ENCODE data around the gene PTPRN2. TPM values are rescaled to one million over a fixed set of nuclear protein-coding genes. Genes with fewer than 3 reads are reported as not detected.

The PTPRN2 gene
- total and polyA plus RNA-seq, 8 donors, result 4.9 to 136 (median 46.8) TPM

DNA sequence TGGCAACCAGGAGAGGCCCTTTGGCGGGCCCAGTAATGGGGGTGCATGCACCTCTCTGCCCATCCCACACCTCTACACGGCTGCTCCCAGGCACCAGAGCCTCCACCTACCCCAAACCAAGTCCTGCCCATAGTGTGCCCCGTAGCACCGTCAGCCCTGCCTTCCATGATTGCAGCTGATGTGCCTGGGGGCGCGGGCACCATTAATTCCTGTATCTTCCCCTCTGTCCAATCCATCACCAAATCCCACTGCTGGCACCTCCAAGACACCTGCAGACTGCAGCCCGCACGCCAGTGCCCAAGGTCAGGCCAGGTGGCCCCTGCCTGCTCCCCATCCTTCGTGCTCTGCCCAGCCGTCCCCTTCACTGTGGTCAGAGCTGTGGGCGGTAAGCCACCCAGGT, 533.0 kb downstream of the PTPRN2 start:
- DNase-seq, result no peak
- H3K36me3 ChIP-seq, result no peaks in the 10 kb centered on the region
- H3K4me1 ChIP-seq, result no peaks in the 10 kb centered on the region
- intact Hi-C loops (cut with DNase I; ENCODE audit: low total_unique reads), result no loop called here
- 91 to 94% (median 92%) methylated on average over 10 to 11 of the region's 11 CpGs for WGBS, 5 donors
- H3K27me3 ChIP-seq, result peaks cover 0 to 6% (median 0%) of the 10 kb centered on the region in 3 donors
- no peak for TF ChIP-seq POLR2A (IDR thresholded peaks at IDR 0.05)
- TF ChIP-seq, protein P1, sequence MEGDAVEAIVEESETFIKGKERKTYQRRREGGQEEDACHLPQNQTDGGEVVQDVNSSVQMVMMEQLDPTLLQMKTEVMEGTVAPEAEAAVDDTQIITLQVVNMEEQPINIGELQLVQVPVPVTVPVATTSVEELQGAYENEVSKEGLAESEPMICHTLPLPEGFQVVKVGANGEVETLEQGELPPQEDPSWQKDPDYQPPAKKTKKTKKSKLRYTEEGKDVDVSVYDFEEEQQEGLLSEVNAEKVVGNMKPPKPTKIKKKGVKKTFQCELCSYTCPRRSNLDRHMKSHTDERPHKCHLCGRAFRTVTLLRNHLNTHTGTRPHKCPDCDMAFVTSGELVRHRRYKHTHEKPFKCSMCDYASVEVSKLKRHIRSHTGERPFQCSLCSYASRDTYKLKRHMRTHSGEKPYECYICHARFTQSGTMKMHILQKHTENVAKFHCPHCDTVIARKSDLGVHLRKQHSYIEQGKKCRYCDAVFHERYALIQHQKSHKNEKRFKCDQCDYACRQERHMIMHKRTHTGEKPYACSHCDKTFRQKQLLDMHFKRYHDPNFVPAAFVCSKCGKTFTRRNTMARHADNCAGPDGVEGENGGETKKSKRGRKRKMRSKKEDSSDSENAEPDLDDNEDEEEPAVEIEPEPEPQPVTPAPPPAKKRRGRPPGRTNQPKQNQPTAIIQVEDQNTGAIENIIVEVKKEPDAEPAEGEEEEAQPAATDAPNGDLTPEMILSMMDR (IDR thresholded peaks at IDR 0.05), result no peak
- no peak for TF ChIP-seq EP300 (IDR thresholded peaks at IDR 0.05)
- no peak for TF ChIP-seq POLR2AphosphoS5 (IDR thresholded peaks at IDR 0.05)
- H3K4me3 ChIP-seq, result no peak overlapping the region
- no peak overlapping the region for H3K27ac ChIP-seq
- H3K9me3 ChIP-seq, result no peaks in the 10 kb centered on the region

DNA sequence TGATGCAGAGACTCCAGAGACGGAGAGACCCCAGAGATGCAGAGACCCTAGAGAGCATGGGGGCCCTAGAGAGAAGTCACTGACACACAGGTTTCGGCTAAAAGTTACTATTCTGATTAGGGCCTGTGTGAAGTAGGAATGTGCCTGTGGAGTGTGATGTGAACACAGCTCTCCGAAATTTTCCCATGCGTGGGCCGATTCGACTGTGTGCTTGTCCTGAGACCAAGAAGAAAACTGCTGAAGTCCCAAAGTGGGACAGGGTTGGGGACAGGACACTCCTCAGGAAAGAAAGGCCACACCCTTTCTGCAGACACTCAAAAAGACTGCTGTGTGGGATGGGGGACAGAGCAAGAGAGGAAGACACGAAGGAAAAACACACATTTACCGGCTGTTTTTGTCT, 533.5 kb downstream of the PTPRN2 start:
- TF ChIP-seq, protein P1 (IDR thresholded peaks at IDR 0.05), result no peak
- TF ChIP-seq POLR2A (IDR thresholded peaks at IDR 0.05), result no peak
- TF ChIP-seq POLR2AphosphoS5 (IDR thresholded peaks at IDR 0.05), result no peak
- TF ChIP-seq EP300 (IDR thresholded peaks at IDR 0.05), result no peak
- Histone ChIP-seq H3K36me3 (no peaks in the 10 kb centered on the region), H3K27ac (no peak overlapping the region), H3K4me3 (no peak overlapping the region), H3K9me3 (no peaks in the 10 kb centered on the region), H3K4me1 (no peaks in the 10 kb centered on the region), H3K27me3 (peaks cover 0 to 6% (median 0%) of the 10 kb centered on the region in 3 donors)
- WGBS, 5 donors, result 90 to 97% (median 93%) methylated on average over 8 of the region's 8 CpGs
- intact Hi-C loops (cut with DNase I; ENCODE audit: low total_unique reads), result no loop called here
- DNase-seq, result no peak

DNA sequence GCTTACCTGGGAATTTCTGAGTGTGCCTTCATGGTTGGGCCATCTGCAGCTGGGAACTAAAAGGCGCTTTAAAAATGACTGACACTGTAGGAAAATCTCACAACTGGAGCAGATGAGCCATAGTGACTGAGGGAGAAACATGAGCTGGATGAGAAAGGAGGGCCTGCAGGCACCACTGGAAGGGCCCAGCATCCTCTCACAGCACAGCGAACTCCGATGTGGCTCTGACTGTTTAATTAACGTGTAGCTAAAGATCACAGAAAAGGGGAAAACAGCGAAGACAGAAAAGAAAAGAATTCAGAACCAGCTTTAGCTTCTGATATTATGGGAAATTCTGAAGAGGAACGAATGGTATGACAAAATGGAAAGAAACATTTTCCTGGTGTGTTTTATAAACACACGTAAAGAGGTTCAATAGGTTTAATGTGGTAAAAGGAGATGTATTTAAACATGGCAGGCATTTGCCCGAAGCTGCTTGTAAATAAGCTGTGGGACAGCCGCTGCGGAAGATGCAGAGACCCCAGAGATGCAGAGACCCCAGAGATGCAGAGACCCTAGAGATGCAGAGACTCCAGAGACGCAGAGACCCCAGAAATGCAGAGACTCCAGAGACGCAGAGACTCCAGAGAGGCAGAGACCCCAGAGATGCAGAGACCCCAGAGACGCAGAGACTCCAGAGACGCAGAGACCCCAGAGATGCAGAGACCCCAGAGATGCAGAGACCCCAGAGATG, 534.3 kb downstream of the PTPRN2 start:
- no peak overlapping the region for H3K4me3 ChIP-seq
- no peaks in the 10 kb centered on the region for H3K4me1 ChIP-seq
- peaks cover 0 to 6% (median 0%) of the 10 kb centered on the region in 3 donors for H3K27me3 ChIP-seq
- H3K27ac ChIP-seq, result no peak overlapping the region
- no peaks in the 10 kb centered on the region for H3K9me3 ChIP-seq
- no peak for TF ChIP-seq EP300 (IDR thresholded peaks at IDR 0.05)
- TF ChIP-seq, protein P1 (IDR thresholded peaks at IDR 0.05), result no peak
- no peak for TF ChIP-seq POLR2A (IDR thresholded peaks at IDR 0.05)
- no peak for TF ChIP-seq POLR2AphosphoS5 (IDR thresholded peaks at IDR 0.05)
- DNase-seq, result no peak
- 73 to 88% (median 86%) methylated on average over 14 of the region's 14 CpGs for WGBS, 5 donors
- no peaks in the 10 kb centered on the region for H3K36me3 ChIP-seq
- intact Hi-C loops (cut with DNase I; ENCODE audit: low total_unique reads), result no loop called here

DNA sequence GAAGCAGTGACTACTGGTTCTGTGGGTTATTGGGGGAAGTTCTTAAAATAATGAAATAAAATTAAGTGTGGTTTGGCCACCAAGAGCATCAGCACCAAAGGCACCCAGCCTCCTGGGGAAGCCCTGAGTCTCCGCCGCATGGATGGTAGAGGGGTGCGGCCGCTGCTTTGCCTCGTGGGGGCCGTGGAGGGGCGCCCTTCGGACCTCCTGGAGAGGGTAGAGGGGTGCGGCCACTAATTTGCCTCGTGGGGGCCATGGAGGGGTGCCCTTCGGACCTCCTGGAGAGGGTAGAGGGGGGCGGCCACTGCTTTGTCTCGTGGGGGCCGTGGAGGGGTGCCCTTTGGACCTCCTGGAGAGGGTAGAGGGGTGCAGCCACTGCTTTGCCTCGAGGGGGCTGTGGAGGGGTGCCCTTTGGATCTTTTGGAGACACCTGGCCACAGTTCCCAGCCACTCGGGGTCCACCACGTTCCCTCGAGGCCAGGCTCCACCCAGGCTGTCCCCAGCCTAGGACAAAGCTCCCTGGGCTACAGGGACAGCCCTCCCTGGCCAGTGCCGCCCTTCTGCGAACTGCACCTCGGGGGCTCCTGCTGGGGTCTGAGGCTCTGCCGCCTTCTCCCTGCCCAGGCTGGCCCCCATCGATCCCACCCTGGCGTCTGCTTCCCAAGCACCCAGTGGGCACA, 535.1 kb downstream of the PTPRN2 start:
- intact Hi-C loops (cut with DNase I; ENCODE audit: low total_unique reads), result no loop called here
- WGBS, 5 donors, result 86 to 91% (median 88%) methylated on average over 13 to 24 of the region's 24 CpGs
- Histone ChIP-seq H3K27ac (no peak overlapping the region), H3K4me3 (no peak overlapping the region), H3K36me3 (no peaks in the 10 kb centered on the region), H3K9me3 (no peaks in the 10 kb centered on the region), H3K27me3 (peaks cover 0 to 6% (median 0%) of the 10 kb centered on the region in 3 donors), H3K4me1 (no peaks in the 10 kb centered on the region)
- DNase-seq, result no peak
- no peak for TF ChIP-seq POLR2A (IDR thresholded peaks at IDR 0.05)
- no peak for TF ChIP-seq EP300 (IDR thresholded peaks at IDR 0.05)
- TF ChIP-seq, protein P1 (IDR thresholded peaks at IDR 0.05), result no peak
- TF ChIP-seq POLR2AphosphoS5 (IDR thresholded peaks at IDR 0.05), result no peak
